Cerebellar cortex (tissue), 1 donor: ENCODE measurements around the gene TRAM2.

ENCODE experiments used
- DNase-seq: peaks from one replicate; pipeline ENCODE4 v3.0.0-alpha.2; 2015; ENCODE audit warnings: low spot score

The TRAM2 gene, protein sequence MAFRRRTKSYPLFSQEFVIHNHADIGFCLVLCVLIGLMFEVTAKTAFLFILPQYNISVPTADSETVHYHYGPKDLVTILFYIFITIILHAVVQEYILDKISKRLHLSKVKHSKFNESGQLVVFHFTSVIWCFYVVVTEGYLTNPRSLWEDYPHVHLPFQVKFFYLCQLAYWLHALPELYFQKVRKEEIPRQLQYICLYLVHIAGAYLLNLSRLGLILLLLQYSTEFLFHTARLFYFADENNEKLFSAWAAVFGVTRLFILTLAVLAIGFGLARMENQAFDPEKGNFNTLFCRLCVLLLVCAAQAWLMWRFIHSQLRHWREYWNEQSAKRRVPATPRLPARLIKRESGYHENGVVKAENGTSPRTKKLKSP

DNA sequence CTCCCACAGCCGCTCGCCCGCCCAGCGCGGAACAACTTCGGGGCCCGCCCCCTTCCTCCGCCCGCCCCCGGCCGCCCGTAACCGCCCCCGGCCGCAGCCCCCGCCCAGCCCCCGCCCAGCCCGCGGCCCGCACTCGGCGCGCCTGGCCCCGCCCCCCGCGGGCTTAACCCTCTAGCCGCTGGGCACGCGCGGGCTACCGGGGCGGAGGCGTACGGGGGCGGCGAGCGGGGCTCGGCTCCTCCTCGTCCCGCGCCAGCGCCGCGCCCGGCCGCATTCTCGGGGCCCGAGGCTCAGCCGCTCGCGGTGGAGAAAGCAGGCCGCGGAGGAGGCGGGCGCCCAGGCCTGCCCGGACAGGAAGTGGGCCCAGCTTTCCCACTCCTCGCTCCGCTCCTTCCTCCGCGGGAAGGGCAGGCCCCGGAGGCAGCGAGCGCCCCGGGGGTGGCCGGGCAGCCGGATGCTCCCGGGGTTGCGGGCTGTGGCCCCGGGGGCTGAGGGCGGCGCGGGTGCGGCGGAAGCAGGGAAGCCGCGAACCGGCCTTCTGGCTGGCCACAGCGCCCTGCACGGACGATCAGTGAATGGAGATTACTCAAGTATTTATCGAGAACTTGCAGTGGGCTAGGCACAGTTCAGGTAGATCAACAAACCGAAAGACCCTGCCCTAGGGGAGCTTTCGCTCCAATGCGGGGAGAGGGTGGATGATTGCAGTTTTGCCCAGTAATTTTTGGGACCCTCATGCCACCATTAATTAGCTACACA lies at the start of gene TRAM2:
TSS of gene TRAM2 (minus strand) at position 39 of the 756 bp plus-strand sequence. CDS start 145 bp downstream, outside the sequence.
- peak; percentile 54 for DNase-seq

DNA sequence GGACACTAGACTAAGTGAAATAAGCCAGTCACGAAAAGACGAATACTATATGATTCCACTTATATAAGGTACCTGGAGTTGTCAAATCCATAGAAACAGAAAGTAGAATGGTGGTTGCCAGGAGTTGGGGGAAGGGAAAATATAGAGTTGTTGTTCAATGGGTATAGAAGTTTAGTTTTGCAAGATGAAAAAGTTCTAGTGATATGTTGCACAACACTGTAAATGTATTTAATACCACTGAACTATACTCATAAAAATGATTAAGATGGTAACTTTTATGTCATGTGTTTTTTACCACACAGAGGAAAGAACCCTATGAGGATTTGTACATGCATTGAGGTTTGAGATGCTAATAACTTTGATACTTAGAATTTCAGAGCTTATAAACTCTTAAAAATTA lies 46.0 kb upstream of the TRAM2 start:
- DNase-seq: no peak

DNA sequence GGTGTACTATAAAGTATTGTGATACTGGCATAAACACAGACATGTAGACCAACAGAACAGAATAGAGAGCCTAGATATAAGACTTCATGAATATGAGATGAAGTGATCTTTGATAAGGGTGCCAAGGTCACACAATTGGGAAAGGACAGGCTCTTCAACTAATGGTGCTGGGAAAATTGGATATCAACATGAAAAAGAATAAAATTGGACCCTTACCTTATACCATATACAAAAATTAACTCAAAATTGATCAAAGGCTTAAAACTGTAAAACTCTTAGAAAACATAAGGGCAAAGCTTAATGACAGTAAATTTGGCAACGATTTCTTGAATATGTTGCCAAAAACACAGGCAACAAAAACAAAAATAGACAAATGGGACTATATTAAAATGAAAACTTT lies 44.8 kb upstream of the TRAM2 start:
- no peak for DNase-seq

DNA sequence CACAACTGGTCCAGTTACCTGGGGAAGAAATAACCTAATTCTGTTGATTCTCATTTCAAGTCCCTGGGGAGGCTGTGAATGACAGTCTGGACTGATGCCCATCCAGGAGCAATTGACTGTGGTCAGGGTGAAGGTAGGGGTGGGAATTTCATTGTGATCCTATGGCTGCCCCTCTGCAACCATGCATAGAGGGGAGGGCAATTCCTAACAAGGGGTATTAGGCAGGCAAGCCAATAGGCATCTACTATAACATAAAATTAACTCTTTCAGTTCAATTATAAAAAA lies 44.0 kb upstream of the TRAM2 start:
- DNase-seq: no peak

DNA sequence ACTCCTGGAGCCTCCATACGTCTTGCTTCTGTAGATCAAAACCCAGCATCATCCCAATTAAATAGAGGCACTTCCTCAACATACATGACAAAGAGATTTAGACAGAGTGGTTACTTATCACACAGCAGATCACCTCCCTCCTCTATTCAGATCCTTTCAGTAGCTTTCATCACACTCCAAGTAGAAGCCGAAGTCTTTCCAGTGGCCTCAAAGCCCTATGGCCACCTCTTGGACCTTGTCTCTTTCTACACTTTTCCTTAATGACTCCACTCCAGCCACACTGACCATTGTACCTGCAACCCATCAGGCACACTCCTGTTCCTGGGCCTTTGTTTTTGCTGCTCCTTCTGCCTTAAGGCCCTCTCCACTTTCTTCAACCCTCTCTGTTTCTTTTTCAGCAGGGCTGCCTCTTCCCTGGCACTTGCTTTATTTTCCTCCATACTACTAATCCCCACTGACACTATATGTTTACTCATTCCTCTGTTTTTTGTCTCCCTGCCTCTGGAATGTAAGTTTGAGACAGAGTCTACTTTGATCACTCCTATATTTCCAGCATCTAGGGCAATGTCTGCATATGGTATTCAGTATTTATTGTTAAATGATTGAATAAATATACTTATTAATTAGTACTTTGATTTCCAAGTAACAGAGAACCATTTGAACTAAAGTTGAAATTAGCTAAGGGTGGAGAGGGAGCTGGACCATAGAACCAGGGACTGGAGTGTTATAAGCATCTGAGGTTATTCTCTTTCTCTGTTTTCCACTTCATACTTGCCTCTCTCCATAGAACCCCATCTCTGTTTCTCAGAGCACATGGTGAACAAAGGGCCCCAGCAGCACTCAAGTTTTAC lies 43.4 kb upstream of the TRAM2 start:
- no peak for DNase-seq

DNA sequence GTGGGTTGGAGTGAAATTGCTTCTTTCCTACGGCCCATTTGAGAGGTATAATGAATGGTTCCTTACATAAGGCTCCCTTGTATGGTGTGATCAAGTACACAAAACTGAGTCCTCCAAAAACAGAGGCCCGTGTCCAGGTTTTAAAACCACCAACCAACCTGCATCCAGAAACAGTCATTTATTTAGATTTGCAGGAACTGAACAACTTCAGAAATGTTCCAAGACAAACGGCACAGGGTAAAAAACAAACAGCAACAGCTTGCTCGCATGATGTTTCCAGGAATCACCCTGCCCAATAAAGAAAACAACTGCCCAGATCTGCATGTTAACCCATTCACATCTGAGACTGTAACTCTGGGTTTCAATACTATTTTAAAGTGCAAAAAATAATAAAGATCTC lies 40.2 kb upstream of the TRAM2 start:
- DNase-seq: no peak

DNA sequence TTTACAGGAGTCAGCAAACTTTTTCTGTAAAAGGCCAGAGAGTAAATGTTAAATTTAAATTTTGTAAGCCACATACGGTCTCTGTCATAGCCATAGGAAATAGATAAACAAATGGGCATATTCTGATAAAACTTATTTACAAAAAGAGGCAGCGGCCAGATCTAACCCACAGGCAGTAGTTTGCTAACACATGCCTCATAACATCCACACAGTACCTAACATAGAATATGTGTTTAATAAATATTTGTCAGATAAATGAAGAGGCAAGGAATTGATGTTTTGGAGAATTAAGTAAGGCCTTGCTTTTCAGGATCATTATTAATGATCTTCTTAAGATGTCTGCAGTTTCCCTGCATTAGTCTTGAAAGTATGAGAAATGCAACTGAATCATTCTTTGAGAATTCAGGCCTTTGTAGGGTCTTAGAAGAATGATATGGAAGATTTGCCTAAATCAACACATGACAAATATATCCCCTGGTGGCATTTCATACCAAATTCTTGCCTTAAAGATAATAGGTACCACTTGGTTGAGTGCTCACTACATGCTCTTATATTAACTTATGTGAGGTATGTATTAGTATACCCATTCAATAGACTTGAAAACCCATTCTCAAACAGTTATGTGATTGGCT lies 39.3 kb upstream of the TRAM2 start:
- DNase-seq: no peak

DNA sequence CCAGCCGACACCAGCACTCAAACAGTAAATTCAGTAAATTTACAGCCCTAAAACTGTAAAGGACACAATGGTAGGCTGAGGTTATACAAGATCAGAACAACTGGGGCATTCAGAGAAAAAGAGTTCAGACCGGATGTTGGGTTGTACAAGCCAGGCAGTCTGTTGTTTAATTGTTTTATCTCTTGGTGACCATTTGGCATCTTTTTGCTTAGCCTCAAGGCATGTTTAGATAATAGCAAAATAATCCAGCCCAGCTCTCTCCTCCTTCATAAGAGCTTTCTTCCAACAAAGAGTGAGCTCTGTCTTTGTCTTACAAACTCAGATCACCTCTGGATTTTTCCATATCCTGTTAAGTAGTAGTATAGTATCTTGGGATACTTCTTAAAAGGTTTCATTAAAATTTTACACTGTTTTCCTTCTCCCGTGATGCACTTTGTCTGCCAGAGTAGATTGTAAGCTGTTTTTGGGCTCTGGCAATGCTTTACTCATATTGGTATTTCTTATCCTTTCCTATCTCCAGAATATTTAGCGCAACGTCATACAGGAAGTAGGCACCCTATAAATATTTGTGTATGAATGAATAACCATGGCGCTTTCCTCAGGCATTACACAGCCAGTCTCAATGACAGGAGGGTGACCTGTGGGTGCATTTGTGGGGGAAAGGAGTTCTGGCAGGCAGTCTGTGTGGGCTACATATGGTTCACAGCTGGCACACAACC lies 35.6 kb upstream of the TRAM2 start:
- no peak for DNase-seq

DNA sequence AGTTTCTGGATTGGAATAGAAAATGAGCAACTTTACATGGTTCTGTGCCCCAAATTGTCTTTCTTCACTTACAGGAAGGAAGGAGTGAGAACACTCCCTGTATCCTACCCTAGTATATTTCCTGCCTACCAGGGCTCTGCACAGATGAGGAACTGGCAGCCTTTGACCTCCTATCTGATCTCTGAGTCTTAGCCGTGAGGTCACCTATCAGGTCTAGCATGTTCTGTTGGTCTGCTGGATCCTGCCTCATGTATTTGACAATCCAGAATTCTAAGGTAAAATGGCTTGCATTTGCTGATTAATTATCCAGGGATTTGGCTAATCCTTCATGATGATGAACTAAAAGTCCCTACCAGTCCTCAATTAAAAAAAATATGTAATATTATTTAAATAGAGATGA lies 35.0 kb upstream of the TRAM2 start:
- no peak for DNase-seq

DNA sequence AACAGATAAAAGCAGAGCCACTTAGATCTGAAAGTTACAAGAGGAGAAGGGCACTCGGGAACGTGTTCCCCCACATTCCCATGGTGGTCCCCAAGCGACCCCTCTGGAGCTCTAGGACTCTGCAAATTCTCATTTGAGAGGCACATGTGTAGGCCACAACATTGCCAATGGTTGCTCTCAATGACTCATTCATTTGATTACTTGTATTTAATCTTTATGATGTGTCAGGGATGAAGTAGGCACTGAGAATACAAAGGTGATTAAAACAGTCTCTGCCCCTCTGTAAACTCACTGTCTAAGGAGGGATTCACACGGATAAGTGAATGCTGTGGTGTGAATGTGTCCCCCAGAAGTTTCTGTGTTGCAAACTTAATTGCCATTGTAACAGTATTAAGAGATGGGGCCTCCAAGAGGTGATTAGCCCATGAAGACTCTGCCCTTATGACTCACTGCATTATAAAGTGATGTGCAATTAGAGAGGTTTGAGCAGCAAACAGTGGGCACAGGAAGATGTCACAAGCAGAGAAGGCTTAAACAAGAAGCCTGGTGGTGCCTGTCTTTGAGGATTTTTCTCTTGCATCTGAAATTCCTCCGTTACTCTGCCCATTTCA lies 34.0 kb upstream of the TRAM2 start:
- no peak for DNase-seq

DNA sequence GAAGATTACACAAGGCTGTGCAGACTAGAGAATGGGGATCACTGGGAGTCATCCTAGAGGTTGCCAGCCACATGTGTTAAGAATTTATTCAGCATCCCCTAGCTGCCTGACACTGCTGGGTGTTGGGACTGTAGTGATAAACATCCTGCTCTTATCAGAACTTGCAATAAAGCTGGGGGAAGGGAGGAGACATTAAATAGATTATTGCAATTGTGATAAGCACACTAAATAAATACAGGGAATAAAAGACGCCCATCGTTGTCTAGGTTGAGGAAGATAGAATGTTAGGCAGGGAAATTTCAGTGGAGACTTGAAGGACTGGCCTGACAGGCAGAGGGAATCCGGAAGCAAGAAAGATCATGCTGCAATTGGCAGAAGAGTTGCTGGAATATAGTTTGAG lies 33.2 kb upstream of the TRAM2 start:
- DNase-seq: no peak

DNA sequence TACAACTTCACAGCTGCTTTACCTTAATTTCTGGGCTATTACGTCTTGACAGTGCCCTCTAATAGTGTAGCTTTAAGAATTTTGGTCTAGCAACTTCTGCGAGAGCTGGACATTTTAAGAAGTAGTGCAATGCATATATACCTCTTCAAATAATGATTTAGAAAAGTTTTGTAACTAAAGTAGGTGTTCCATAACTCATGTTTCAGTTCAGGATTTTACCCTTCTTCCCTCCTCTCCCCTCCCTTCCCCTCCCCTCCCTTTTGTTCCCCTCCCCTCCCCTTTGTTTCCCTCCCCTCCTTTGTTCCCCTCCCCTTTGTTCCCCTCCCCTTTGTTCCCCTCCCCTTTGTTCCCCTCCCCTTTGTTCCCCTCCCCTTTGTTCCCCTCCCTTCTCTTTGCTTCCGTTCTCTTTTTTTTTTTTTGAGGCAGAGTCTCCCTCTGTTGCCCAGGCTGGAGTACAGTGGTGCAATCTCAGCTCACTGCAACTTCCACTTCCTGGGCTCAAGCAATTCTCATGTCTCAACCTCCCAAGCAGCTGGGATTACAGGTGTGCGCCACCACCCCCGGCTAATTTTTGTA lies 28.8 kb upstream of the TRAM2 start:
- no peak for DNase-seq

DNA sequence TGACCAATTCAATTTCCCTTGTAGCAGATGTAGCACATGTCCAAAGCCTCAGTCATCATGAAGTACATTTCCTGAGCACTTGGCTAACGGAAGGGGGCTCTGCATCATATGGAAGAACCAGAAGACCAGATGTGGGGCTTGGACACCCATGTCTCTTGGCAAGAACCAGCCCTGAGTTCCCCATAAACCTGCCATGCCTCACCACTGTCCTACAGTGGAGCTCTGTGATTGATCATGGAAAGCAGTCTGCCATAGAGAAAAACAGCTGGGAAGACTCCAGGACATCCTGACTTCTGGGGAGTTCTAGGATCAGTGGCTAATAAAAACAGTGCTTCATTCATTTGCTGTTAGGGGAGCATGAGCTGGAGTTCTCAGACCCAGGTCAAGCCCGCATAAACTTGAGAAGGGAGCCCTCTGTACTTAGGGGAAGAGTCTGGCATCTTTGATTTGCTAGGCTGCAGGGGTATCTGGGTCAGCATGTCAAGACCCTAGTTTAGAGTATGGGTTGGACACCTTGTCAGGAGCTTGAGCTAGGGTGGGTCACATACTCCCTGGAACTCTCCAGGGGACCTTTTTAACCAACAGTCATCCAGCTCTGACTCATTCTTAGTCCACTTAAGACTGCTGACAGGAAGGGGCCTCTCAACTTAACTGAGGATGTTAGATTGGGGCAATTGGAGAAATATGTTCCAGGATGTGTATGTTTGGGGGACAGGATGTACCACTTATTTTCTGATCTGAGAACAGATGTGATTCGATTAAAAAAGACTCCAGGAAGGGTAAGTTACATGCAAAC lies 26.3 kb upstream of the TRAM2 start:
- DNase-seq: no peak

DNA sequence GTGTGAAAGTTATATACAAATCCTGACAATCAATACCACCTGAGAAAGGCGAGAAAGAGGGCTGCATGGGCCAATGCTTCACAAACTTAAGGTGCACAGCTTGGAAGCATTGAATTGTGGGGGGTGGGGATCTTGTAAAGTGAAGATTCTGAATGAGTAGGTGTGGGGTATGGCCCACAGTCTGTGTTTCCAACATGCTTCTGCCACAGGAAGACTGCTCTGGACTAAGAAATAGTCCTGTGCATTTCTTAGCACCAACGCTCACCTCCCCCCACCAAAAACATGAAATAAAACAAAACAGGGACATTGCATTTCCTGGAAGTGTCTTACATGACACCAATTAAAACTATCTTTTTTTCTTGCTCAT lies 21.9 kb upstream of the TRAM2 start:
- no peak for DNase-seq

DNA sequence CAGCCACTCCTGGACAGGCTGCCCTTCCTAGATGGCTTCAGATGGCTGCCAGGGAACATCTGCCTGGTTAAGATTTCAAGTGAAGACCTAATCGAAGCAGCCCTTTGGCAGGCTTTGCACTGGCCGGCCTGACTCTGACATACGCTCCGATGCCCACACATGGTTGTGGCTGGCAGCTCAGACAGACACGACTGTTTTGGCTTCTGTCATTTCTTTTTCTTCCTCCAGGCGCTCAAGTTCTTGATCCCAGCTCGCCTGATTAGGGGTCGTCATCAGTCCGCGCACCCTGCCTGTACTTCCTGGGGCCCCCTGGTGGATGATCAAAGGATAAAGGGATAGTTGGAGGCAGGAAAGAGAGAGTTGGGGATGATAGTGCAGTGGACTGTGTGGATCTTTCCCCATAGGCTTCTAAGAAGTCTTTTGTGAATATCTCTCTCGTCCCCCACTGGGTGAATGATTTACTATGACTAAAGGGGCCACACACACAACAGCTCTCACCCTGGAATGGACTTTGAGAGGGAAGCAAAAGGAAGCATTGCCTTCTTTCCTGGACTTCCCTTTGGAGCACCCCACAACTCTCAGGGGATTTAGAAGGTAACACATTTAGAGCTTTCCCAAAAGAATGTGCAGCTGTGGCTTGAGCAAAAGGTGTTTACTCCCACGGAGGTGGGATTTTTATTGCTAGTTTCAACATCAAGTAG lies 21.4 kb upstream of the TRAM2 start:
- peak; percentile 55 for DNase-seq

DNA sequence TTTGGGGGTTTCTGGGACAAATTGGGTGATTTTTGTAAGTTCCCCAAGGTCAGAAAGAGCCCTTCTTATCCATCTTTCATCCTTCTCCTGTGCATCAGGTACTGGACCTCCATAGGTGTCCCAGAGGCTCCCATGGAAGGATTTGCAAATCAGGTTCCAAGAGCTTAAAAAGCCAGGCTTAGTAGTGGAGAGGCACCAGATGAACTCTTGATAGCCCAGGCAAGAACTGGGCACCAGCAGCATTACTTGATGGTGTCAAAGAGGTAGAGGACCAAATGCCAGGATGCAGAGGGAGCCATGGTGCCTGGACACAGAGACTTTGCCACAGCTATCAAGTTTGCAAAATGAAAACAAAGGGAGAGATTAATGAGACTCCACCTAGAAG lies 20.9 kb upstream of the TRAM2 start:
- no peak for DNase-seq

DNA sequence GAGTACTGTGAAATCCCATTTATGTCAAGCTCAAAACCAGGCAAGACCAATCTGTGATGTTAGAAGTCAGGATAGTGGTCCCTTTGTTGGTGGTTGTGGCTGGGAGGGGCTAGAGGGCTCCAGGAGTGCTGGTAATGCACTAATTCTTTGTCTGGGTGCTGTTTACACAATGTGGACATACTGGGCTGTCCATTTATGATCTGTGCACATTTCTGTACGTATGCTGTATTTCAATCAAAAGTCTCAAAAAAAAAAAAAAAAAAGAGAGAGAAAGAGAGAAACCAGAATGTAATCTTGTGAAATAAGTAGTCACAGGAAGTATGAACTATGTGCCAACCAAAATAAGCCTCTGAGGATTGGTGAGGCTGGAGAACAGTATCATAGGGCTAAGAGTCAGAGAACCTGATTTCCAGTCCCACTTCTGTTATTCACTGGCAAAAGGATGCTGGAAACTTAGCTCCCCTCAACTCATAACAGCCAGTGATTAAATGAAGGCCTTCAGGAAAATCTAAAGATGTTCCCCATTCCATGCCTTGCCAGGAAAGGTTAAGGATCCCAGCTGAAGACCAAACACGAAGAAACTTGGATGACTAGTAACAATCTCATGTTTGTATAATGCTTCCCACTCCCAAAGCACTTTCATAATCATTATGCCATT lies 19.6 kb upstream of the TRAM2 start:
- DNase-seq: no peak

DNA sequence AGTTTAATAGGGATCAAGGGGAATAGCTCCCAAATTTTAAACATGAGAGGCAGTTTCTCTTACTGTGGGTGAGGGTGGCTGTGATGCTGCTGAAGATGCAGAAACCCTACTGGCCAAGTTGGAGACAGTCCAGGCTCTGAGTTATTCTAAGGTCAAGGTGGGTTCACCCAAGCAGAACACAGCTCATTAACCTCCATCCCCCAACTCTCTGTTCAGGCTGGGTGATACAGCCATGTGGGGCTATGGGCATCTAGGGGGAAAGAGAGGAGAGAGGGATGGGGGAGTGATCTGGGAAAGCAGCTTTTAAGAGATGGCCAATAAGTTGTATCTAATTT lies 18.9 kb upstream of the TRAM2 start:
- DNase-seq: no peak
